Testis (tissue), 3 donors: Measurements from ENCODE around the gene C21orf58. TPM values are rescaled to one million over a fixed set of nuclear protein-coding genes. Genes with fewer than 3 reads are reported as not detected.

Experiments
- DNase-seq: peaks from one replicate; pipeline ENCODE4 v3.0.0-alpha.2; 2019
- H3K27ac ChIP-seq, 2 donors: fragments of 200-600 bp; sonication (generic); one replicate each; pipeline ENCODE4 v1.5.1; 2019
- H3K27me3 ChIP-seq: fragments of 200-600 bp; sonication (generic); one replicate; pipeline ENCODE4 v1.5.1; 2019
- H3K36me3 ChIP-seq: fragments of 200-600 bp; sonication (generic); one replicate; pipeline ENCODE4 v1.5.1; 2017; ENCODE audit warnings: low read depth; ENCODE audit errors: missing control alignments
- H3K4me1 ChIP-seq: fragments of 200-600 bp; sonication (generic); one replicate; pipeline ENCODE4 v1.5.1; 2019
- H3K4me3 ChIP-seq, 2 donors: fragments of 200-600 bp; sonication (generic); one replicate each; pipeline ENCODE4 v1.5.1; 2017 to 2019
- H3K9me3 ChIP-seq: fragments of 200-600 bp; sonication (generic); one replicate; pipeline ENCODE4 v1.5.1; 2017
- CTCF ChIP-seq, 3 experiments: fragments of 450-650 bp in 2 of 3; fragments of 200-600 bp in 1 of 3; sonication (generic) in 1 of 3; IDR thresholded peaks; one replicate each; pipeline ENCODE4 v1.5.1; 2016 to 2019; ENCODE audit warnings: antibody characterized with exemption in 3 of 3, mild to moderate bottlenecking in 2 of 3, moderate library complexity in 1 of 3
- POLR2A ChIP-seq: fragments of 450-650 bp; IDR thresholded peaks from one replicate; pipeline ENCODE4 v1.6.1; 2017; ENCODE audit warnings: antibody characterized with exemption, mild to moderate bottlenecking, moderate library complexity
- WGBS, 2 donors: methylation state at CpG; one replicate each; pipeline ENCODE4 v1.1.5; 2018; 5-methylcytosine and 5-hydroxymethylcytosine counted together
- intact Hi-C: fragments of 100-400 bp; cut with DNase I; formaldehyde crosslinking; loops from one replicate; pipeline ENCODE4 v1.15.1; 2023; ENCODE audit warnings: low total_unique reads
- polyA plus RNA-seq: library from polyadenylated mRNA; stranded (reverse); fragments of 350-450 nt; fragmentation: Illumina TruSeq; extraction: RNeasy Lipid Tissue Mini Kit (QIAGEN cat#74804); gene quantifications from one replicate; pipeline ENCODE4 v1.2.3, GENCODE V29; 2014; ENCODE audit warnings: low read depth, low replicate concordance; ENCODE audit not compliant: insufficient read depth
- total RNA-seq, 2 donors: library from RNA; depleted of rRNA; stranded (reverse); fragments of >200 nt; gene quantifications; one replicate each; pipeline ENCODE4 v1.2.3, GENCODE V29; 2016

C21orf58 gene
- total and polyA plus RNA-seq, 3 donors from 2014 or later: 13.6 to 21.6 (median 13.7) TPM

- TF ChIP-seq CTCF (IDR thresholded peaks at IDR 0.05): no peak
- TF ChIP-seq POLR2A: no peak
- H3K27ac ChIP-seq: no peak overlapping the region
- H3K27me3 ChIP-seq: no peaks in the 10 kb centered on the region
- DNase-seq: no peak
- WGBS, 2 donors: 89 to 97% methylated on average over 13 of the region's 13 CpGs
- no peaks in the 10 kb centered on the region for H3K4me1 ChIP-seq
- H3K36me3 ChIP-seq: no peaks in the 10 kb centered on the region
- no peak overlapping the region for H3K4me3 ChIP-seq
- intact Hi-C loops: no loop called here
- no peaks in the 10 kb centered on the region for H3K9me3 ChIP-seq
Observed at GRCh38 chr21:46350981-46351380, 27.3 kb upstream of the C21orf58 start.

GRCh38 chr21:46350571-46350970 lies 26.9 kb upstream of the C21orf58 start:
- Histone ChIP-seq H3K27ac (no peak overlapping the region), H3K9me3 (no peaks in the 10 kb centered on the region), H3K4me3 (no peak overlapping the region), H3K27me3 (no peaks in the 10 kb centered on the region), H3K36me3 (no peaks in the 10 kb centered on the region), H3K4me1 (no peaks in the 10 kb centered on the region)
- intact Hi-C loops: no loop called here
- no peak for TF ChIP-seq POLR2A
- TF ChIP-seq CTCF (IDR thresholded peaks at IDR 0.05): no peak
- DNase-seq: no peak
- 95% methylated on average over 5 to 8 of the region's 8 CpGs for WGBS, 2 donors

GRCh38 chr21:46349134-46349760 lies 25.6 kb upstream of the C21orf58 start:
- DNase-seq: no peak
- Histone ChIP-seq H3K36me3 (no peaks in the 10 kb centered on the region), H3K4me1 (no peaks in the 10 kb centered on the region), H3K27ac (no peak overlapping the region), H3K9me3 (no peaks in the 10 kb centered on the region), H3K27me3 (no peaks in the 10 kb centered on the region), H3K4me3 (no peak overlapping the region)
- TF ChIP-seq CTCF (IDR thresholded peaks at IDR 0.05): no peak
- TF ChIP-seq POLR2A: no peak
- WGBS, 2 donors: 94 to 97% methylated on average over 17 of the region's 17 CpGs
- intact Hi-C loops: no loop called here

GRCh38 chr21:46347791-46348381 lies 24.2 kb upstream of the C21orf58 start:
- Histone ChIP-seq H3K27ac (no peak overlapping the region), H3K4me1 (no peaks in the 10 kb centered on the region), H3K36me3 (no peaks in the 10 kb centered on the region), H3K27me3 (no peaks in the 10 kb centered on the region), H3K9me3 (no peaks in the 10 kb centered on the region), H3K4me3 (no peak overlapping the region)
- 67 to 87% methylated on average over 2 to 12 of the region's 12 CpGs for WGBS, 2 donors
- TF ChIP-seq CTCF (IDR thresholded peaks at IDR 0.05): no peak
- no peak for TF ChIP-seq POLR2A
- intact Hi-C loops: no loop called here
- no peak for DNase-seq

GRCh38 chr21:46347203-46347550 lies 23.5 kb upstream of the C21orf58 start:
- 75 to 76% methylated on average over 10 of the region's 10 CpGs for WGBS, 2 donors
- intact Hi-C loops: no loop called here
- H3K4me1 ChIP-seq: no peaks in the 10 kb centered on the region

More at GRCh38 chr21:46347203-46347550, 23.5 kb upstream of the C21orf58 start:
- no peaks in the 10 kb centered on the region for H3K27me3 ChIP-seq
- TF ChIP-seq POLR2A (no peak), CTCF (IDR thresholded peaks at IDR 0.05) (no peak)
- H3K9me3 ChIP-seq: no peaks in the 10 kb centered on the region
- H3K4me3 ChIP-seq: no peak overlapping the region
- H3K36me3 ChIP-seq: no peaks in the 10 kb centered on the region
- DNase-seq: no peak
- H3K27ac ChIP-seq: no peak overlapping the region
